ENCODE results near the gene GNA15.

- TF ChIP-seq POLR2A (IDR thresholded peaks at IDR 0.05) (no peak), CTCF (IDR thresholded peaks at IDR 0.05) (no peak)
These were observed 21.0 kb upstream of the GNA15 start for GRCh38 chr19:3114811-3115210.

Data from esophagus squamous epithelium (tissue), 4 donors.